SH-SY5Y (cell line): Measurements from ENCODE around the gene RAPGEF1.

Experiments
- GATA2 ChIP-seq: IDR thresholded peaks from 2 replicates; pipeline ENCODE4 v1.6.1; 2011; ENCODE audit warnings: mild to moderate bottlenecking, low read depth, low read length
- GATA3 ChIP-seq: IDR thresholded peaks from 2 replicates; pipeline ENCODE4 v1.6.1; 2011; ENCODE audit warnings: low read depth, mild to moderate bottlenecking, low read length, moderate library complexity

DNA sequence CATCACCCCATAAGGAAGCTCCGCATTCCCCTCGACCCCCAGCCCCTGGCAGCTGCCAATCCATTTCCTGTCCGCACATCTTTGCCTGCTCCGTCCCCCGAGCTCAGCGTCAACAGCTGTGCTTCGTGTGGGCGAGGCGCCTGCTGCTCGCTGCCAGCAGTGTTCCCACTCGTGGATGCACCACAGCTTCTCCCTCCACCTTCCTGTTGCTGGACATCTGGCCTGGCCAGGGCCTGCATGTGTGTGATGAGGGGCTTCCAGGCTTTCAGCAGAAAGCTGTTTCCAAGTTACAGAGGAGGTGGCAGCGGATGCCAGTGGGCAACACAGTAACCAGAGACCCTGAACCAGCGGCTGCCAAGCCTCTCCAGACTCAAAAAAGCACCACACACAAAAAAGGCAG is 108.6 kb downstream of the RAPGEF1 start:
- TF ChIP-seq GATA3 (no peak), GATA2 (no peak)
